CD4-positive, alpha-beta T cell (primary cell): ENCODE measurements around the gene MLN. TPM values are rescaled to one million over a fixed set of nuclear protein-coding genes. Genes with fewer than 3 reads are reported as not detected.

Experiments
- ATAC-seq: fragments of 200-7000 bp; cut with Tn5 transposase; one replicate; pipeline ENCODE4 v1.10.0; 2022; ENCODE audit warnings: mild to moderate bottlenecking; ENCODE audit not compliant: poor library complexity
- CTCF ChIA-PET: fragments of 350-600 bp; sonication (Branson Sonifier 250); formaldehyde crosslinking; loops from one replicate; lab custom pipeline; 2021; ENCODE audit warnings: antibody characterized with exemption, inconsistent platforms; lab: Charles Lee
- POLR2A ChIA-PET: fragments of 350-600 bp; sonication (Branson Sonifier 250); formaldehyde crosslinking; loops from one replicate; lab custom pipeline; 2021; ENCODE audit warnings: antibody characterized with exemption, inconsistent platforms; lab: Charles Lee
- DNase-seq, 14 experiments: peaks; one replicate each; pipeline ENCODE4 v3.0.0-alpha.2; 2013 to 2020; ENCODE audit warnings: mixed read lengths in 2 of 14
- H3K27ac ChIP-seq, 2 donors: one replicate each; pipeline versions ENCODE4 v1.5.1 to v1.7.0; 2013; ENCODE audit warnings: low read length in 2 of 2, low read depth in 1 of 2, mild to moderate bottlenecking in 1 of 2
- H3K27me3 ChIP-seq, 2 experiments: 1 replicate in 1 of 2; 2 replicates in 1 of 2; pipeline versions ENCODE4 v1.6.1 to v1.7.0; 2013; ENCODE audit warnings: low read length in 2 of 2, control low read depth in 1 of 2, mild to moderate bottlenecking in 1 of 2, moderate library complexity in 1 of 2; ENCODE audit not compliant: insufficient read depth in 2 of 2, control insufficient read depth in 1 of 2
- H3K36me3 ChIP-seq: one replicate; pipeline ENCODE4 v1.6.1; 2013; ENCODE audit warnings: low read length, control low read depth; ENCODE audit not compliant: insufficient read depth
- H3K4me1 ChIP-seq: one replicate; pipeline ENCODE4 v1.6.1; 2013; ENCODE audit warnings: low read length, control low read depth; ENCODE audit not compliant: insufficient read depth
- H3K4me3 ChIP-seq: one replicate; pipeline ENCODE4 v1.5.1; 2013; ENCODE audit warnings: mild to moderate bottlenecking, low read length, moderate library complexity
- H3K9me3 ChIP-seq, 2 experiments: 1 replicate in 1 of 2; 2 replicates in 1 of 2; pipeline versions ENCODE4 v1.6.1 to v1.7.0; 2013; ENCODE audit warnings: low read length in 2 of 2, mild to moderate bottlenecking in 2 of 2, control low read depth in 1 of 2, moderate library complexity in 1 of 2; ENCODE audit not compliant: control insufficient read depth in 1 of 2, insufficient read depth in 1 of 2
- H3K27ac Mint-ChIP-seq: one replicate; pipeline ENCODE4 v1.8.0; 2020; ENCODE audit warnings: mixed read lengths
- H3K27me3 Mint-ChIP-seq: one replicate; pipeline ENCODE4 v1.8.0; 2021; ENCODE audit warnings: mixed read lengths
- H3K36me3 Mint-ChIP-seq: one replicate; pipeline ENCODE4 v1.8.0; 2021; ENCODE audit warnings: low read depth, mixed read lengths
- H3K4me1 Mint-ChIP-seq: one replicate; pipeline ENCODE4 v1.8.0; 2021; ENCODE audit warnings: low read depth, mixed read lengths
- H3K4me3 Mint-ChIP-seq: one replicate; pipeline ENCODE4 v1.8.0; 2020; ENCODE audit warnings: mild to moderate bottlenecking, mixed read lengths
- H3K9me3 Mint-ChIP-seq: one replicate; pipeline ENCODE4 v1.8.0; 2020; ENCODE audit warnings: mixed read lengths
- CTCF ChIP-seq: fragments of 200-600 bp; IDR thresholded peaks from one replicate; pipeline ENCODE4 v1.8.0; 2022; ENCODE audit warnings: antibody characterized with exemption, mild to moderate bottlenecking
- intact Hi-C, 2 experiments: fragments of 100-400 bp; cut with DNase I in 1 of 2; cut with micrococcal nuclease in 1 of 2; formaldehyde crosslinking; loops; one replicate each; pipeline versions ENCODE4 v1.15.1 to v1.9.0; 2023 to 2025; cut with DNase I, micrococcal nuclease
- total RNA-seq, 174 experiments: library from RNA in 2 of 174; stranded (reverse) in 2 of 174; gene quantifications; one replicate each; pipeline ENCODE4 v1.2.3 and lab custom pipeline; 2021 to 2026

MLN gene
- total RNA-seq, 2 experiments from 2014 or later, result not detected

- H3K36me3 Mint-ChIP-seq, result no peaks in the 10 kb centered on the region
- Histone ChIP-seq H3K4me3 (no peak overlapping the region), H3K27ac (no peak overlapping the region), H3K36me3 (no peaks in the 10 kb centered on the region), H3K9me3 (no peaks in the 10 kb centered on the region), H3K27me3 (peaks cover 5 to 8% of the 10 kb centered on the region in 2 experiments), H3K4me1 (peaks cover 17% of the 10 kb centered on the region)
- no peak for TF ChIP-seq CTCF
- DNase-seq (no peak), ATAC-seq (no peak)
- intact Hi-C loops, result loop anchor here in 1 of 2 experiments (10.0 kb wide), 1 partner anchor 304 kb away; no protein-coding TSS in a partner anchor
- peaks cover 4% of the 10 kb centered on the region for H3K27me3 Mint-ChIP-seq
- no peak overlapping the region for H3K4me3 Mint-ChIP-seq
- CTCF ChIA-PET, result interaction anchor here (1.1 kb wide), 1 partner anchor 177 kb away, joined by 3 read pairs; no protein-coding TSS in a partner anchor
- POLR2A ChIA-PET, result no interaction called here
- H3K9me3 Mint-ChIP-seq, result no peaks in the 10 kb centered on the region
- no peak overlapping the region for H3K27ac Mint-ChIP-seq
- H3K4me1 Mint-ChIP-seq, result peaks cover 7% of the 10 kb centered on the region
These were observed 47.2 kb upstream of the MLN start for GRCh38 chr6:33850869-33851541.

- ChIA-PET POLR2A (no interaction called here), CTCF (interaction anchor here (1.1 kb wide), 1 partner anchor 177 kb away, joined by 3 read pairs; no protein-coding TSS in a partner anchor)
- ATAC-seq, result no peak
- H3K4me3 Mint-ChIP-seq, result no peak overlapping the region
- no peaks in the 10 kb centered on the region for H3K9me3 Mint-ChIP-seq
- no peak for TF ChIP-seq CTCF
- Histone ChIP-seq H3K27ac (no peak overlapping the region), H3K9me3 (no peaks in the 10 kb centered on the region), H3K4me3 (no peak overlapping the region), H3K36me3 (no peaks in the 10 kb centered on the region), H3K27me3 (peaks cover 4 to 5% of the 10 kb centered on the region in 2 experiments), H3K4me1 (peaks cover 10% of the 10 kb centered on the region)
- no peak overlapping the region for H3K27ac Mint-ChIP-seq
- H3K36me3 Mint-ChIP-seq, result no peaks in the 10 kb centered on the region
- H3K4me1 Mint-ChIP-seq, result no peaks in the 10 kb centered on the region
- intact Hi-C loops, result loop anchor here in 1 of 2 experiments (10.0 kb wide), 1 partner anchor 305 kb away; no protein-coding TSS in a partner anchor
- peaks cover 4% of the 10 kb centered on the region for H3K27me3 Mint-ChIP-seq
- no peak for DNase-seq
These were observed 46.5 kb upstream of the MLN start for GRCh38 chr6:33850296-33850695.

GRCh38 chr6:33849500-33850075 lies 45.8 kb upstream of the MLN start:
- peaks cover under 1 to 4% of the 10 kb centered on the region in 2 experiments for H3K27me3 ChIP-seq
- H3K4me3 ChIP-seq, result no peak overlapping the region
- Mint-ChIP-seq H3K4me1 (no peaks in the 10 kb centered on the region), H3K4me3 (no peak overlapping the region), H3K27ac (no peak overlapping the region), H3K36me3 (no peaks in the 10 kb centered on the region), H3K9me3 (no peaks in the 10 kb centered on the region), H3K27me3 (peaks cover 4% of the 10 kb centered on the region)
- ChIA-PET CTCF (no interaction called here), POLR2A (no interaction called here)
- no peak overlapping the region for H3K27ac ChIP-seq
- ATAC-seq, result no peak
- intact Hi-C loops, result loop anchor here in 1 of 2 experiments (10.0 kb wide), 1 partner anchor 305 kb away; no protein-coding TSS in a partner anchor
- no peak for TF ChIP-seq CTCF
- H3K9me3 ChIP-seq, result no peaks in the 10 kb centered on the region
- H3K36me3 ChIP-seq, result no peaks in the 10 kb centered on the region
- H3K4me1 ChIP-seq, result peaks cover 3% of the 10 kb centered on the region
- no peak for DNase-seq
